Neural progenitor cell (in vitro differentiated cells): ENCODE data around the gene SLC35B1.
A peak's percentile ranks its signal among the peaks of the same experiment; 100 is the strongest.

Experiments
- EZH2 ChIP-seq: fragments of 200-600 bp; sonication (generic); IDR thresholded peaks from 2 replicates; pipeline ENCODE4 v1.6.1; 2017; ENCODE audit warnings: antibody characterized with exemption, mild to moderate bottlenecking, moderate library complexity
- EZH2phosphoT487 ChIP-seq: fragments of 200-600 bp; sonication (generic); IDR thresholded peaks from 2 replicates; pipeline ENCODE4 v1.6.1; 2017; ENCODE audit warnings: antibody characterized with exemption
- TF ChIP-seq, protein P1 (sequence below): fragments of 200-600 bp; sonication (generic); IDR thresholded peaks from 2 replicates; pipeline ENCODE4 v1.5.1; 2017; ENCODE audit warnings: antibody characterized with exemption, mild to moderate bottlenecking

DNA sequence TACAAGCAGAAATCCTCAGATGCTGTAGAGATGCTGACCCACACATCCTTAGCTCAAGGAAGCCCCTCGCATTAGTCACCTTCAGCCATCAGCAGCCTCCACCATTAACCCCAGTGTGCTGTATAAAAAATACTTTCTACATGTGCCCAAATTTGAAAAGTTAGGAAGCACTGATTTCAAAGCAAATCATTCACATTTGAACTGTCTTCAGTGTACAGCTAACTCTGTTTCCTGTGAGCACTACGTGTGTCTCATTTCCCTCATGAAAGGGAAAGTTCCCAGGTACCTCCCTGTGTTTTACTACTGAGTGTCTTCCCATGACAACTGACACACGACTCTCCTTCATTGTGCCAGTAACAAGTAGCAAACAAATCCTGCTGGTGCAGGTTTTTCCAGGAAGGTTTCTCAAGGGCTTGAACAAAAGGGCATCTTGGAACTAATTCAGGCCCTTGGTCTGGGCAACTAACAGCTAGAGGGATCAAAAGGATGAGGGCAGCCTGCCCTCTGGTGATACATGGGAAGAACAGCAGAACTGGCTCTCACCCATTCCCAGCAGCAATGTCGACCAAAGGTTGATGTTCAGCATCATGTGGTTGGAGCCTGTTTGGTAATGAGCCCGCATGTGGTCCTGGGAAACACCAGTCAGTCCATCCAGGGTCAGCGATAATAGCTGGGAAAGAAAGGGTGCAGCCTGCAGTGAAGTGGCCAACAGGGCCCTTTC is 4.0 kb downstream of the SLC35B1 start:
- no peak for TF ChIP-seq EZH2
- TF ChIP-seq, protein P1, sequence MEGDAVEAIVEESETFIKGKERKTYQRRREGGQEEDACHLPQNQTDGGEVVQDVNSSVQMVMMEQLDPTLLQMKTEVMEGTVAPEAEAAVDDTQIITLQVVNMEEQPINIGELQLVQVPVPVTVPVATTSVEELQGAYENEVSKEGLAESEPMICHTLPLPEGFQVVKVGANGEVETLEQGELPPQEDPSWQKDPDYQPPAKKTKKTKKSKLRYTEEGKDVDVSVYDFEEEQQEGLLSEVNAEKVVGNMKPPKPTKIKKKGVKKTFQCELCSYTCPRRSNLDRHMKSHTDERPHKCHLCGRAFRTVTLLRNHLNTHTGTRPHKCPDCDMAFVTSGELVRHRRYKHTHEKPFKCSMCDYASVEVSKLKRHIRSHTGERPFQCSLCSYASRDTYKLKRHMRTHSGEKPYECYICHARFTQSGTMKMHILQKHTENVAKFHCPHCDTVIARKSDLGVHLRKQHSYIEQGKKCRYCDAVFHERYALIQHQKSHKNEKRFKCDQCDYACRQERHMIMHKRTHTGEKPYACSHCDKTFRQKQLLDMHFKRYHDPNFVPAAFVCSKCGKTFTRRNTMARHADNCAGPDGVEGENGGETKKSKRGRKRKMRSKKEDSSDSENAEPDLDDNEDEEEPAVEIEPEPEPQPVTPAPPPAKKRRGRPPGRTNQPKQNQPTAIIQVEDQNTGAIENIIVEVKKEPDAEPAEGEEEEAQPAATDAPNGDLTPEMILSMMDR = peak; percentile 63
- no peak for TF ChIP-seq EZH2phosphoT487
